HepG2 (cell line): Measurements from ENCODE around the gene TMTC1. TPM values are rescaled to one million over a fixed set of nuclear protein-coding genes. Genes with fewer than 3 reads are reported as not detected.

Experiments used
- ATAC-seq: fragments of 200-7000 bp; cut with Tn5 transposase; 3 replicates; pipeline ENCODE4 v1.9.1; 2020; ENCODE audit warnings: mild to moderate bottlenecking, moderate library complexity
- BruUV-seq: library from RNA; stranded (reverse); fragments of 400-500 nt; replicated peaks from 2 replicates; lab custom pipeline; 2021; lab: Mats Ljungman, UMichigan
- CTCF ChIA-PET: fragments of 300-600 bp; formaldehyde crosslinking; extraction: SDS; loops from one replicate; lab custom pipeline; 2021; ENCODE audit warnings: low total read pairs, inconsistent platforms, low intra/inter-chr PET ratio; lab: Yijun Ruan, JAX
- POLR2A ChIA-PET: fragments of 350-600 bp; sonication (Branson Sonifier 250); formaldehyde crosslinking; loops from one replicate; lab custom pipeline; 2020; ENCODE audit warnings: antibody characterized with exemption, inconsistent platforms; lab: Yijun Ruan, JAX
- DNase-seq: peaks from one replicate; pipeline ENCODE4 v3.0.0-alpha.2; 2015; ENCODE audit warnings: low spot score
- FAIRE-seq: peaks from 3 replicates; lab custom pipeline; 2011; peaks lifted over from hg19 to GRCh38; lab: Jason Lieb, UNC
- H2AFZ ChIP-seq: one replicate; pipeline ENCODE4 v1.6.1; 2011; ENCODE audit warnings: low read length, inconsistent platforms
- H3K27ac ChIP-seq: fragments of 300-600 bp; 3 replicates; pipeline ENCODE4 v1.8.0; 2011; ENCODE audit warnings: mixed run types, mild to moderate bottlenecking, mixed read lengths, low read length, inconsistent platforms; ENCODE audit not compliant: insufficient read depth; ENCODE audit errors: extremely low read length
- H3K27me3 ChIP-seq, 2 experiments: fragments of 200-600 bp in 1 of 2; 2 replicates in 1 of 2; 3 replicates in 1 of 2; pipeline versions ENCODE4 v1.6.0 to v1.8.0; 2011; ENCODE audit warnings: low read length in 2 of 2, mild to moderate bottlenecking in 2 of 2, moderate library complexity in 2 of 2, inconsistent platforms in 1 of 2; ENCODE audit not compliant: insufficient read depth in 2 of 2, control insufficient read depth in 1 of 2
- H3K36me3 ChIP-seq, 2 experiments: fragments of 200-600 bp in 1 of 2; replicated peaks in 1 of 2; 2 replicates in 1 of 2; 3 replicates in 1 of 2; pipeline versions ENCODE4 v1.5.1 to v1.8.0; 2011; ENCODE audit warnings: low read length in 2 of 2, inconsistent platforms in 1 of 2; ENCODE audit not compliant: insufficient read depth in 2 of 2, control insufficient read depth in 1 of 2
- H3K4me1 ChIP-seq: 2 replicates; pipeline ENCODE4 v1.5.1; 2012; ENCODE audit warnings: low read length, inconsistent platforms; ENCODE audit not compliant: insufficient read depth
- H3K4me2 ChIP-seq: 2 replicates; pipeline ENCODE4 v1.6.0; 2011; ENCODE audit warnings: low read depth, low read length, inconsistent platforms
- H3K4me3 ChIP-seq, 3 experiments: fragments of 200-600 bp in 1 of 3; sonication (generic), shearing (Covaris generic) in 1 of 3; replicated peaks in 1 of 3; 2 replicates each; pipeline ENCODE4 v1.5.1; 2011 to 2016; ENCODE audit warnings: low read length in 3 of 3, inconsistent platforms in 2 of 3, low read depth in 2 of 3, mild to moderate bottlenecking in 2 of 3, control low read depth in 1 of 3, mixed read lengths in 1 of 3; ENCODE audit not compliant: insufficient read depth in 1 of 3
- H3K79me2 ChIP-seq: one replicate; pipeline ENCODE4 v1.6.1; 2011; ENCODE audit warnings: low read length, inconsistent platforms; ENCODE audit not compliant: insufficient read depth
- H3K9ac ChIP-seq: 2 replicates; pipeline ENCODE4 v1.6.0; 2011; ENCODE audit warnings: mild to moderate bottlenecking, low read depth, low read length, inconsistent platforms; ENCODE audit not compliant: insufficient read depth
- H3K9me3 ChIP-seq: 2 replicates; pipeline ENCODE4 v1.5.1; 2012; ENCODE audit warnings: mild to moderate bottlenecking, low read length
- H4K20me1 ChIP-seq: 2 replicates; pipeline ENCODE4 v1.6.0; 2011; ENCODE audit warnings: inconsistent platforms, mild to moderate bottlenecking, low read length, moderate library complexity; ENCODE audit not compliant: insufficient read depth
- ATM ChIP-seq: fragments of 450-650 bp; IDR thresholded peaks from 2 replicates; pipeline ENCODE4 v1.7.1; 2017; ENCODE audit warnings: mild to moderate bottlenecking, borderline replicate concordance
- CBX1 ChIP-seq: IDR thresholded peaks from one replicate; pipeline ENCODE4 v1.6.1; 2016; ENCODE audit warnings: antibody characterized with exemption, low read depth
- CHD2 ChIP-seq: IDR thresholded peaks from 2 replicates; pipeline ENCODE4 v1.6.1; 2011; ENCODE audit warnings: low read depth, low read length, improper control_type of control experiment
- CREB1 ChIP-seq, 2 experiments: fragments of 450-650 bp in 1 of 2; IDR thresholded peaks; 2 replicates each; pipeline ENCODE4 v1.6.1; 2016 to 2017; ENCODE audit warnings: control low read depth in 1 of 2, mild to moderate bottlenecking in 1 of 2, missing compliant biosample characterization in 1 of 2, missing genetic modification characterization in 1 of 2
- FOXA1 ChIP-seq, 2 experiments: fragments of 450-650 bp in 1 of 2; sonication (generic) in 1 of 2; formaldehyde crosslinking in 1 of 2; IDR thresholded peaks; 2 replicates each; pipeline versions ENCODE4 v1.4.0 to v1.6.1; 2016 to 2020; ENCODE audit warnings: missing genetic modification reagents in 1 of 2
- FOXA3 ChIP-seq: IDR thresholded peaks from 2 replicates; pipeline ENCODE4 v1.6.1; 2016; ENCODE audit warnings: missing genetic modification reagents, missing compliant biosample characterization
- GATA4 ChIP-seq: sonication (generic); IDR thresholded peaks from 2 replicates; pipeline ENCODE4 v1.6.1; 2016; ENCODE audit warnings: antibody characterized with exemption, low read depth, borderline replicate concordance
- KDM1A ChIP-seq: IDR thresholded peaks from 2 replicates; pipeline ENCODE4 v1.6.1; 2016; ENCODE audit warnings: missing compliant biosample characterization
- POGZ ChIP-seq: sonication (generic); formaldehyde crosslinking; IDR thresholded peaks from 2 replicates; pipeline ENCODE4 v1.4.0; 2020; ENCODE audit warnings: mild to moderate bottlenecking, missing genetic modification reagents
- RAD21 ChIP-seq: fragments of 450-650 bp; formaldehyde crosslinking; IDR thresholded peaks from 2 replicates; pipeline ENCODE4 v1.5.0; 2020; ENCODE audit warnings: mild to moderate bottlenecking
- RELA ChIP-seq: sonication (generic); formaldehyde crosslinking; IDR thresholded peaks from 2 replicates; pipeline ENCODE4 v1.4.0; 2020; ENCODE audit warnings: missing genetic modification reagents
- TOE1 ChIP-seq: sonication (generic); formaldehyde crosslinking; IDR thresholded peaks from 2 replicates; pipeline ENCODE4 v1.4.0; 2020; ENCODE audit warnings: mild to moderate bottlenecking, missing genetic modification reagents
- ZBTB33 ChIP-seq: sonication (generic); formaldehyde crosslinking; IDR thresholded peaks from 2 replicates; pipeline ENCODE4 v1.4.0; 2020; ENCODE audit warnings: missing genetic modification reagents
- ZIK1 ChIP-seq: sonication (generic); formaldehyde crosslinking; IDR thresholded peaks from 2 replicates; pipeline ENCODE4 v1.5.0; 2020; ENCODE audit warnings: mild to moderate bottlenecking, low read depth, missing genetic modification reagents, borderline replicate concordance
- ZNF256 ChIP-seq: sonication (generic); formaldehyde crosslinking; conservative IDR thresholded peaks from 2 replicates; pipeline ENCODE4 v1.4.0; 2020; ENCODE audit warnings: missing genetic modification reagents
- ZNF263 ChIP-seq: sonication (generic); formaldehyde crosslinking; IDR thresholded peaks from 2 replicates; pipeline ENCODE4 v1.4.0; 2020; ENCODE audit warnings: missing genetic modification reagents
- ZNF33B ChIP-seq: sonication (generic); formaldehyde crosslinking; IDR thresholded peaks from 2 replicates; pipeline ENCODE4 v1.5.1; 2020; ENCODE audit warnings: mild to moderate bottlenecking, missing genetic modification reagents
- ZNF549 ChIP-seq: sonication (generic); formaldehyde crosslinking; IDR thresholded peaks from 2 replicates; pipeline ENCODE4 v1.5.0; 2020; ENCODE audit warnings: missing genetic modification reagents
- ZNF609 ChIP-seq: sonication (generic); formaldehyde crosslinking; IDR thresholded peaks from 2 replicates; pipeline ENCODE4 v1.4.0; 2020; ENCODE audit warnings: mild to moderate bottlenecking, missing genetic modification reagents, borderline replicate concordance
- ZNF703 ChIP-seq: sonication (generic); formaldehyde crosslinking; IDR thresholded peaks from 2 replicates; pipeline ENCODE4 v1.5.1; 2020; ENCODE audit warnings: missing genetic modification reagents, mild to moderate bottlenecking, moderate library complexity, borderline replicate concordance
- in situ Hi-C: cut with HindIII; loops from 2 replicates; pipeline ENCODE4 v1.10.0; 2017; ENCODE audit warnings: low pct_unique_long_range_greater_than_20kb; ENCODE audit not compliant: extremely low pct_ligation_motif_present
- intact Hi-C: fragments of 100-400 bp; cut with micrococcal nuclease; formaldehyde crosslinking; loops from one replicate; pipeline ENCODE4 v1.10.0; 2022; ENCODE audit not compliant: unreplicated experiment
- polyA plus RNA-seq, 8 experiments: library from polyadenylated mRNA; depleted of rRNA in 3 of 8; stranded (reverse) in 7 of 8; unstranded in 1 of 8; fragments of >200 nt; fragmentation: Illumina TruSeq in 4 of 8; extraction: Trizol in 4 of 8; gene quantifications; 2 replicates each; pipeline versions ENCODE4 v1.2.1 to v1.2.3, GENCODE V29; 2011 to 2016; ENCODE audit warnings: low read depth in 4 of 8, missing spikeins in 1 of 8, mixed read lengths in 1 of 8; ENCODE audit not compliant: insufficient read depth in 1 of 8
- total RNA-seq, 5 experiments: library from RNA; depleted of rRNA; stranded (reverse); fragments of >200 nt; fragmentation: Illumina TruSeq; extraction: Trizol; gene quantifications; 2 replicates each; pipeline ENCODE4 v1.2.3, GENCODE V29; 2016; ENCODE audit warnings: low read depth in 1 of 5

TMTC1 gene
- total and polyA plus RNA-seq, 2 of the 13 experiments (the other 11 are each of a cell fraction or from before 2014, with no cell fraction given): 0.69 to 1.8 TPM

- no TSS peak for BruUV-seq
- DNase-seq (no peak), ATAC-seq (no peak), FAIRE-seq (no peak)
- Histone ChIP-seq H2AFZ (no peak overlapping the region), H3K79me2 (no peaks in the 10 kb centered on the region), H3K4me1 (no peaks in the 10 kb centered on the region), H3K9ac (no peak overlapping the region), H3K4me2 (no peak overlapping the region), H3K9me3 (no peaks in the 10 kb centered on the region), H3K4me3 (no peak overlapping the region), H4K20me1 (no peaks in the 10 kb centered on the region), H3K27ac (no peak overlapping the region), H3K27me3 (no peaks in the 10 kb centered on the region; a peak in 1 of 5 replicates), H3K36me3 (no peaks in the 10 kb centered on the region)
- TF ChIP-seq RELA (CRISPR knock-in tag): no peak
- no peak for TF ChIP-seq CHD2
- no peak for TF ChIP-seq ZIK1 (CRISPR knock-in tag)
- TF ChIP-seq GATA4: no peak
- TF ChIP-seq CBX1: no peak
- no peak for TF ChIP-seq TOE1
- no peak for TF ChIP-seq KDM1A (CRISPR knock-in tag)
- TF ChIP-seq RAD21 (CRISPR knock-in tag): no peak
- no peak for TF ChIP-seq ATM
- TF ChIP-seq FOXA3 (CRISPR knock-in tag): no peak
- no peak for TF ChIP-seq ZNF263 (CRISPR knock-in tag)
- no peak for TF ChIP-seq ZNF256
- no peak for TF ChIP-seq FOXA1 (IDR thresholded peaks at IDR 0.05)
- no peak for TF ChIP-seq FOXA1 (CRISPR knock-in tag; IDR thresholded peaks at IDR 0.05)
- no peak for TF ChIP-seq ZNF33B
- no peak for TF ChIP-seq ZNF609 (CRISPR knock-in tag)
- no peak for TF ChIP-seq POGZ (CRISPR knock-in tag)
- TF ChIP-seq CREB1 (IDR thresholded peaks at IDR 0.05): no peak
- no peak for TF ChIP-seq CREB1 (CRISPR knock-in tag; IDR thresholded peaks at IDR 0.05)
- no peak for TF ChIP-seq ZNF549 (CRISPR knock-in tag)
- TF ChIP-seq ZBTB33: no peak
- no peak for TF ChIP-seq ZNF703
- ChIA-PET POLR2A (no interaction called here), CTCF (no interaction called here)
- intact Hi-C loops (no loop called here), in situ Hi-C loops (no loop called here)
Measured at GRCh38 chr12:29612912-29613311, 170.8 kb downstream of the TMTC1 start.
